Measurements from ENCODE around the gene ADAMTS9.

Gene ADAMTS9

GRCh38 chr3:64563751-64564150, 124.0 kb downstream of the ADAMTS9 start:
- DNase-seq (ENCODE audit: low read depth in 1 of 2, low spot score in 1 of 2), result no peak
- in situ Hi-C loops (cut with HindIII; ENCODE audit: low pct_unique_long_range_greater_than_20kb, low sequenced_read_pairs), result no loop called here
- no peak for TF ChIP-seq JUND (IDR thresholded peaks at IDR 0.05; ENCODE audit: low read depth)

DNA sequence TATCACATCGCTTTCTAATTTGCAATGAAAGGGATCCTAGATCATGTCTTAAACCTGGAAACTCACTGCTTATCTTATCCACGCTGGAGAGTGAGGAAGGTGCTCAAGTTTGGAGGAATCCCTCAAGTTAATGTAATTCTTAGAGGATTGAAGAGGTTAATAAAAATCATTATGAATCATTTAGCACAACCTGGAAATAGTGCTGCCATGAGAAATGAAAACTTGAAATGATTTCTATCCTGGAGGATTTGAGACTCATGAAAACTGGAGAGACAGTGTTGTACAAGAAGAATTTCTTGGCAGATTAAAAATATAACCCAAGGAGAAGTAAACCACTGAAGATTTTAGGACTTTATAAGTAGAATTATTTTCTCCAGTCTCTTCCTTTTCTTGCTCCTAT, 125.9 kb downstream of the ADAMTS9 start:
- in situ Hi-C loops (cut with HindIII; ENCODE audit: low pct_unique_long_range_greater_than_20kb, low sequenced_read_pairs), result no loop called here
- DNase-seq (ENCODE audit: low read depth in 1 of 2, low spot score in 1 of 2), result no peak
- TF ChIP-seq JUND (IDR thresholded peaks at IDR 0.05; ENCODE audit: low read depth), result no peak

DNA sequence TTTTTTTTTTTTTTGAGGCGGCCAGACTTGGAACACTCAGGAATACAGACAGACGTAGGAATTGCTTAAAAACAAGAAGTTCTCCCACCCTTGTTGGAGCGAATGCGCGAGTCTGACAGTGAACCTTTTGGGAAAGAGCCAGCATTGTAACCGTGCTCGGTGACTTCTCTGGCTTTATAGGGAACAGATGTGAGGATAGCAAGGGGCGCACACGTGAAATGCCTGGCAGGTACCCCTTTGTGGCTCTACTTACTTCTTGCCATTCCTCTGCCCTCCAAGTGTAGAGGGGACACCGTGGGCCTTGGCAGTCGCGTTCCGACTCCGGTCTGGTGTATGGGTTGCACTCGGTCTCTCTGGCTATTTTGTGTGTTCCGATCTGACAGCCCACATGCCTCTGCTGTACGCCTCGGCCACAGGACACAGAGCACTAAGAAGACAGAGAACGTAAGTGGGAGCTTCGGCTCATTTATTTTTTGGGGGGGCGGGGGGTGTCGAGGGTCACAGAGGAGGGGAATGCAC, 126.4 kb downstream of the ADAMTS9 start:
- no peak for DNase-seq (ENCODE audit: low read depth in 1 of 2, low spot score in 1 of 2)
- in situ Hi-C loops (cut with HindIII; ENCODE audit: low pct_unique_long_range_greater_than_20kb, low sequenced_read_pairs), result no loop called here
- TF ChIP-seq JUND (IDR thresholded peaks at IDR 0.05; ENCODE audit: low read depth), result no peak

DNA sequence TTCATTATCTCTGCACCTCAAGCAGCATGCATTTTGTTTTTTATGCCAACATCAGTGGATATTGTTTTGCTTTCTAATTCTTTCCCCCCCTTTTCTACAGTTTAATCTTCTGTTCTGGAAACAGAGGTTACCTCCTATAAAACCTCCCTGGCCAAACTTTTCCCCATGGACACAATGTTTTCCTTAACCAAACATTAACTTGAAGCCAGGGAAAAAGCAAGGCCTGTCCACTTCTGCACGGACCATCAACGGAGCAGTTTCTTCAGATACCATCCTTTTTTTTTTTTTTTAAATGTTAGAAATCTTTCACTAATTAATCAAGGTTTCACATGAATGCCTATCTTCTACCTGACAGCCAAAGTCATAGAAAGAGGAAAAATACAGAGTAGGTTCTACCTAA, 127.0 kb downstream of the ADAMTS9 start:
- TF ChIP-seq JUND (IDR thresholded peaks at IDR 0.05; ENCODE audit: low read depth), result no peak
- no peak for DNase-seq (ENCODE audit: low read depth in 1 of 2, low spot score in 1 of 2)
- in situ Hi-C loops (cut with HindIII; ENCODE audit: low pct_unique_long_range_greater_than_20kb, low sequenced_read_pairs), result no loop called here

GRCh38 chr3:64559588-64559987, 128.2 kb downstream of the ADAMTS9 start:
- TF ChIP-seq JUND (IDR thresholded peaks at IDR 0.05; ENCODE audit: low read depth), result no peak
- in situ Hi-C loops (cut with HindIII; ENCODE audit: low pct_unique_long_range_greater_than_20kb, low sequenced_read_pairs), result no loop called here

DNA sequence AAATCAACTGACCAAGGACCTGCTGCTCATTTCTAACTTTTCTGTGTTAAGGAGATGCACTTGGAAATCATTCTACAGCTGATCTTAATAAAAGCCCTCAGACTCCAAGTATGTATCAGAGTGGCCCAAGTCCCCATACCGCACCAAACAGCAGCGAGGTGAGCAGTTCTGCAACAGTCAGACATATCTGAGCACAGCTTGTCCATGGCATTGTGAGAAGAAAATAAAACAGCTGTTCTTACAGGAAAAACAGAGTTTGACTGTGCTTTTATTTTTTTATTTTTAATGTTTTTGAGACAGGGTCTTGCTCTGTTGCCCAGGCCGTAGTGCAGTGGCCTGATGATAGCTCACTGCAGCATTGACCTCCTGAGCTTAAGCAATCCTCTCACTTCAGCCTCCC, 131.8 kb downstream of the ADAMTS9 start:
- DNase-seq (ENCODE audit: low read depth in 1 of 2, low spot score in 1 of 2), result no peak
- no peak for TF ChIP-seq JUND (IDR thresholded peaks at IDR 0.05; ENCODE audit: low read depth)
- in situ Hi-C loops (cut with HindIII; ENCODE audit: low pct_unique_long_range_greater_than_20kb, low sequenced_read_pairs), result no loop called here

More at GRCh38 chr3:64559588-64559987, 128.2 kb downstream of the ADAMTS9 start:
- DNase-seq (ENCODE audit: low read depth in 1 of 2, low spot score in 1 of 2), result no peak

GRCh38 chr3:64555351-64555750, 132.4 kb downstream of the ADAMTS9 start:
- no peak for TF ChIP-seq JUND (IDR thresholded peaks at IDR 0.05; ENCODE audit: low read depth)
- in situ Hi-C loops (cut with HindIII; ENCODE audit: low pct_unique_long_range_greater_than_20kb, low sequenced_read_pairs), result no loop called here

GRCh38 chr3:64554096-64554920, 133.5 kb downstream of the ADAMTS9 start:
- no peak for DNase-seq (ENCODE audit: low read depth in 1 of 2, low spot score in 1 of 2)
- in situ Hi-C loops (cut with HindIII; ENCODE audit: low pct_unique_long_range_greater_than_20kb, low sequenced_read_pairs), result no loop called here
- TF ChIP-seq JUND (IDR thresholded peaks at IDR 0.05; ENCODE audit: low read depth), result no peak

More at GRCh38 chr3:64555351-64555750, 132.4 kb downstream of the ADAMTS9 start:
- no peak for DNase-seq (ENCODE audit: low read depth in 1 of 2, low spot score in 1 of 2)

GRCh38 chr3:64552966-64553365, 134.8 kb downstream of the ADAMTS9 start:
- in situ Hi-C loops (cut with HindIII; ENCODE audit: low pct_unique_long_range_greater_than_20kb, low sequenced_read_pairs), result no loop called here
- no peak for DNase-seq (ENCODE audit: low read depth in 1 of 2, low spot score in 1 of 2)
- TF ChIP-seq JUND (IDR thresholded peaks at IDR 0.05; ENCODE audit: low read depth), result no peak

GRCh38 chr3:64552160-64552559, 135.6 kb downstream of the ADAMTS9 start:
- no peak for TF ChIP-seq JUND (IDR thresholded peaks at IDR 0.05; ENCODE audit: low read depth)
- in situ Hi-C loops (cut with HindIII; ENCODE audit: low pct_unique_long_range_greater_than_20kb, low sequenced_read_pairs), result no loop called here
- DNase-seq (ENCODE audit: low read depth in 1 of 2, low spot score in 1 of 2), result peak in 1 of 2 experiments; percentile 44

DNA sequence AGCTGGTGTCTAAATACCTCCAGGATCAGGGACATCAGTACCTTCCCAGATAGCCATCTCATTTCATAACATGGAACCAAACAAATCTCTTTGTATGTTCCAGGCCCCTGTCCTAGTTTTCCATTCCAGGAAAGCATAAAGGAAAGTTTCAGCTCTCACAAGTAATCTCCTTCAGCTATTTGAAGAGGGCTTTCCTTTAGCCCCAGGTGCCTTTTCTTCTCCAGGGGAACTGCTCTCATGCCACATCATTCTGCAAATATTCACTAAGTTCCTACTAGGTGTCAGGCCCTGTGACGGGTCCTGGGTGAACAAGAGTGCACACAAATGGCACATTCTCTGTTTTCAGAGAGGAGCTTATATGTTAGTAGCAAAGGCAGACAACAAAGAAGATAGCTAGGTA, 136.1 kb downstream of the ADAMTS9 start:
- DNase-seq (ENCODE audit: low read depth in 1 of 2, low spot score in 1 of 2), result peak in 1 of 2 experiments; percentile 60
- no peak for TF ChIP-seq JUND (IDR thresholded peaks at IDR 0.05; ENCODE audit: low read depth)
- in situ Hi-C loops (cut with HindIII; ENCODE audit: low pct_unique_long_range_greater_than_20kb, low sequenced_read_pairs), result no loop called here

GRCh38 chr3:64550745-64551144, 137.1 kb downstream of the ADAMTS9 start:
- DNase-seq (ENCODE audit: low read depth in 1 of 2, low spot score in 1 of 2), result no peak
- no peak for TF ChIP-seq JUND (IDR thresholded peaks at IDR 0.05; ENCODE audit: low read depth)
- in situ Hi-C loops (cut with HindIII; ENCODE audit: low pct_unique_long_range_greater_than_20kb, low sequenced_read_pairs), result no loop called here

DNA sequence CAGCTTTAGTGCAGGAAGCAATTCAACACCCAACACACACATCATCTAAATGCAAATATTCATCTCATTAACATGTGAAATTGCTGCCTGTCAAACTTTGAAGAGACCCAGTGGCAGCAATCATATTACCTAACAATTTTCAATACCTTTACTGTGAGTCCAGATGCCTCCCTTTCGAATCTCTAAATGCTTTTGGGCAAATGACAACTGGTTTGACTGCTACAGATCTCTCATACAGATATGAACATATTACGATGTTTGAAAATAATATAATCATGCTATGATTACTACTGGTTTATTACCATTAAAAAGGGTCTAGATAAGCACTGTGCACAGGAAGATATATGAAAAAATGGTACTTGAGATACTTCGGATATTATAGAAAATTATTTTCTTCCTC, 137.9 kb downstream of the ADAMTS9 start:
- TF ChIP-seq JUND (IDR thresholded peaks at IDR 0.05; ENCODE audit: low read depth), result no peak
- in situ Hi-C loops (cut with HindIII; ENCODE audit: low pct_unique_long_range_greater_than_20kb, low sequenced_read_pairs), result no loop called here
- no peak for DNase-seq (ENCODE audit: low read depth in 1 of 2, low spot score in 1 of 2)

Data from T47D (cell line).